Mesenchymal stem cell (in vitro differentiated cells and primary cell): ENCODE measurements around the gene CAMK2N2.

Experiments used
- DNase-seq: peaks from one replicate; pipeline ENCODE4 v3.0.0-alpha.2; 2013
- H2AFZ ChIP-seq: one replicate; pipeline ENCODE4 v1.6.1; 2013; ENCODE audit warnings: low read depth, mild to moderate bottlenecking, control low read depth, inconsistent platforms, low read length, moderate library complexity
- H2AK5ac ChIP-seq: 2 replicates; pipeline ENCODE4 v1.6.1; 2013; ENCODE audit warnings: low read length, moderate library complexity, mild to moderate bottlenecking, inconsistent platforms; ENCODE audit not compliant: severe bottlenecking
- H2BK120ac ChIP-seq: one replicate; pipeline ENCODE4 v1.6.1; 2013; ENCODE audit warnings: low read depth, mild to moderate bottlenecking, inconsistent platforms, low read length, moderate library complexity
- H2BK12ac ChIP-seq, 2 experiments: one replicate each; pipeline ENCODE4 v1.6.1; 2013; ENCODE audit warnings: inconsistent platforms in 2 of 2, low read length in 2 of 2, mild to moderate bottlenecking in 2 of 2, moderate library complexity in 2 of 2, control low read depth in 1 of 2
- H2BK15ac ChIP-seq: one replicate; pipeline ENCODE4 v1.6.1; 2013; ENCODE audit warnings: mild to moderate bottlenecking, low read depth, inconsistent platforms; ENCODE audit not compliant: poor library complexity, severe bottlenecking
- H2BK5ac ChIP-seq: 2 replicates; pipeline ENCODE4 v1.6.1; 2013; ENCODE audit warnings: low read depth, mild to moderate bottlenecking, low read length, control low read depth, inconsistent platforms; ENCODE audit not compliant: poor library complexity, severe bottlenecking
- H3K14ac ChIP-seq, 2 experiments: one replicate each; pipeline ENCODE4 v1.6.1; 2013; ENCODE audit warnings: inconsistent platforms in 2 of 2, low read length in 2 of 2, control low read depth in 1 of 2, mild to moderate bottlenecking in 1 of 2, moderate library complexity in 1 of 2
- H3K18ac ChIP-seq, 2 experiments: one replicate each; pipeline ENCODE4 v1.6.1; 2013; ENCODE audit warnings: inconsistent platforms in 2 of 2, low read length in 2 of 2, control low read depth in 1 of 2, low read depth in 1 of 2, mild to moderate bottlenecking in 1 of 2
- H3K23ac ChIP-seq, 2 experiments: one replicate each; pipeline ENCODE4 v1.6.1; 2013; ENCODE audit warnings: inconsistent platforms in 2 of 2, low read length in 2 of 2, mild to moderate bottlenecking in 2 of 2, moderate library complexity in 2 of 2, control low read depth in 1 of 2
- H3K27ac ChIP-seq: 2 replicates; pipeline ENCODE4 v1.5.1; 2013; ENCODE audit warnings: mild to moderate bottlenecking, moderate library complexity, low read length, control low read depth, inconsistent platforms; ENCODE audit not compliant: poor library complexity, severe bottlenecking
- H3K27me3 ChIP-seq, 2 experiments: 2 replicates each; pipeline versions ENCODE4 v1.6.1 to v1.7.0; 2013; ENCODE audit warnings: low read length in 2 of 2, mild to moderate bottlenecking in 2 of 2, moderate library complexity in 2 of 2, control low read depth in 1 of 2, inconsistent platforms in 1 of 2; ENCODE audit not compliant: control insufficient read depth in 1 of 2, insufficient read depth in 1 of 2
- H3K36me3 ChIP-seq, 2 experiments: 2 replicates each; pipeline versions ENCODE4 v1.6.1 to v1.7.0; 2013; ENCODE audit warnings: low read length in 2 of 2, control low read depth in 1 of 2, inconsistent platforms in 1 of 2, low read depth in 1 of 2, mild to moderate bottlenecking in 1 of 2; ENCODE audit not compliant: insufficient read depth in 2 of 2, control insufficient read depth in 1 of 2
- H3K4ac ChIP-seq, 2 experiments: one replicate each; pipeline ENCODE4 v1.6.1; 2013; ENCODE audit warnings: inconsistent platforms in 2 of 2, low read length in 2 of 2, mild to moderate bottlenecking in 2 of 2, moderate library complexity in 2 of 2, control low read depth in 1 of 2, low read depth in 1 of 2
- H3K4me1 ChIP-seq: 2 replicates; pipeline ENCODE4 v1.6.1; 2013; ENCODE audit warnings: low read depth, low read length, control low read depth; ENCODE audit not compliant: control insufficient read depth, insufficient read depth
- H3K4me2 ChIP-seq: 2 replicates; pipeline ENCODE4 v1.6.1; 2013; ENCODE audit warnings: low read length, mild to moderate bottlenecking, inconsistent platforms; ENCODE audit not compliant: poor library complexity, severe bottlenecking
- H3K4me3 ChIP-seq, 2 experiments: 2 replicates each; pipeline versions ENCODE4 v1.5.1 to v1.7.0; 2013; ENCODE audit warnings: low read length in 2 of 2, mild to moderate bottlenecking in 2 of 2, control low read depth in 1 of 2, low read depth in 1 of 2; ENCODE audit not compliant: insufficient read depth in 1 of 2
- H3K79me1 ChIP-seq: replicated peaks from 2 replicates; pipeline ENCODE4 v1.6.1; 2013; ENCODE audit warnings: mild to moderate bottlenecking, control low read depth, low read length, inconsistent platforms; ENCODE audit not compliant: poor library complexity, severe bottlenecking
- H3K9ac ChIP-seq: 2 replicates; pipeline ENCODE4 v1.7.0; 2013; ENCODE audit warnings: mild to moderate bottlenecking, low read length, moderate library complexity
- H3K9me3 ChIP-seq: 2 replicates; pipeline ENCODE4 v1.7.0; 2013; ENCODE audit warnings: mild to moderate bottlenecking, low read length; ENCODE audit not compliant: control insufficient read depth
- H4K8ac ChIP-seq: one replicate; pipeline ENCODE4 v1.6.1; 2013; ENCODE audit warnings: inconsistent platforms, mild to moderate bottlenecking, low read length, moderate library complexity
- H4K91ac ChIP-seq: one replicate; pipeline ENCODE4 v1.6.1; 2013; ENCODE audit warnings: mild to moderate bottlenecking, low read length, inconsistent platforms
- WGBS: methylation state at CpG from one replicate; pipeline ENCODE4 v1.1.7; 2013; ENCODE audit warnings: mixed read lengths; 5-methylcytosine and 5-hydroxymethylcytosine counted together

The CAMK2N2 gene

GRCh38 chr3:184223946-184224345 is 37.4 kb downstream of the CAMK2N2 start:
- Histone ChIP-seq H3K9me3 (no peaks in the 10 kb centered on the region), H2BK12ac (no peak overlapping the region), H3K4ac (no peak overlapping the region), H3K79me1 (no peaks in the 10 kb centered on the region), H4K91ac (no peak overlapping the region), H2BK5ac (no peak overlapping the region), H3K4me3 (no peak overlapping the region), H4K8ac (no peak overlapping the region), H2AFZ (no peak overlapping the region), H3K4me2 (no peak overlapping the region), H2AK5ac (no peak overlapping the region), H3K27ac (no peak overlapping the region), H3K23ac (no peak overlapping the region), H3K18ac (no peak overlapping the region), H3K27me3 (peaks cover 32 to 58% of the 10 kb centered on the region in 2 experiments), H3K9ac (no peak overlapping the region), H3K4me1 (peaks cover under 1% of the 10 kb centered on the region), H2BK120ac (no peak overlapping the region), H3K14ac (no peak overlapping the region), H2BK15ac (no peak overlapping the region), H3K36me3 (no peaks in the 10 kb centered on the region)
- 85% methylated on average over 3 of the region's 3 CpGs for WGBS
- no peak for DNase-seq

GRCh38 chr3:184222521-184222920 is 38.8 kb downstream of the CAMK2N2 start:
- no peak overlapping the region for H4K91ac ChIP-seq
- H3K27me3 ChIP-seq: peaks cover 18 to 49% of the 10 kb centered on the region in 2 experiments
- no peaks in the 10 kb centered on the region for H3K4me1 ChIP-seq
- no peaks in the 10 kb centered on the region for H3K36me3 ChIP-seq
- H3K14ac ChIP-seq: no peak overlapping the region
- H3K18ac ChIP-seq: no peak overlapping the region
- no peak overlapping the region for H3K23ac ChIP-seq
- no peak for DNase-seq
- H2BK12ac ChIP-seq: no peak overlapping the region
- H3K4ac ChIP-seq: no peak overlapping the region
- H2BK5ac ChIP-seq: no peak overlapping the region
- H4K8ac ChIP-seq: no peak overlapping the region
- H3K27ac ChIP-seq: no peak overlapping the region
- 90% methylated on average over 3 of the region's 3 CpGs for WGBS
- no peak overlapping the region for H2AFZ ChIP-seq
- H2BK120ac ChIP-seq: no peak overlapping the region
- no peak overlapping the region for H3K4me2 ChIP-seq
- H3K4me3 ChIP-seq: no peak overlapping the region
- no peak overlapping the region for H3K9ac ChIP-seq
- no peak overlapping the region for H2BK15ac ChIP-seq
- H3K79me1 ChIP-seq: no peaks in the 10 kb centered on the region
- H2AK5ac ChIP-seq: no peak overlapping the region
- no peaks in the 10 kb centered on the region for H3K9me3 ChIP-seq

- Histone ChIP-seq H2BK5ac (no peak overlapping the region), H3K9me3 (no peaks in the 10 kb centered on the region), H4K91ac (no peak overlapping the region), H3K4me1 (no peaks in the 10 kb centered on the region), H3K9ac (no peak overlapping the region), H2BK120ac (no peak overlapping the region), H2BK12ac (no peak overlapping the region), H2AK5ac (no peak overlapping the region), H3K18ac (no peak overlapping the region), H3K4ac (no peak overlapping the region), H3K4me2 (no peak overlapping the region), H2AFZ (no peak overlapping the region), H4K8ac (no peak overlapping the region), H2BK15ac (no peak overlapping the region), H3K79me1 (no peaks in the 10 kb centered on the region), H3K27ac (no peak overlapping the region), H3K27me3 (peaks cover 0 to 24% of the 10 kb centered on the region in 2 experiments), H3K23ac (no peak overlapping the region), H3K4me3 (no peak overlapping the region), H3K36me3 (no peaks in the 10 kb centered on the region), H3K14ac (no peak overlapping the region)
- WGBS: 100% methylated on average over 1 of the region's 4 CpGs
- no peak for DNase-seq
Measured at GRCh38 chr3:184218814-184219213, 42.5 kb downstream of the CAMK2N2 start.

GRCh38 chr3:184211718-184212117 is 49.6 kb downstream of the CAMK2N2 start:
- Histone ChIP-seq H3K79me1 (no peaks in the 10 kb centered on the region), H3K27ac (no peak overlapping the region), H3K9ac (no peak overlapping the region), H2AK5ac (no peak overlapping the region), H3K36me3 (no peaks in the 10 kb centered on the region), H3K4me3 (no peak overlapping the region), H3K14ac (no peak overlapping the region), H3K18ac (no peak overlapping the region), H3K23ac (no peak overlapping the region), H3K4me1 (no peaks in the 10 kb centered on the region), H3K4me2 (no peak overlapping the region), H2BK5ac (no peak overlapping the region), H4K8ac (no peak overlapping the region), H4K91ac (no peak overlapping the region), H2AFZ (no peak overlapping the region), H3K4ac (no peak overlapping the region), H2BK120ac (no peak overlapping the region), H2BK12ac (no peak overlapping the region), H3K27me3 (peaks cover 4 to 21% of the 10 kb centered on the region in 2 experiments), H2BK15ac (no peak overlapping the region), H3K9me3 (no peaks in the 10 kb centered on the region)
- no peak for DNase-seq
- WGBS: 57% methylated on average over 2 of the region's 5 CpGs
